Stimulated activated CD8-positive, alpha-beta memory T cell treated with anti-CD3 and anti-CD28 coated beads, Interleukin-7, amount 100 ng/mL, for 48 hours (primary cell): Measurements from ENCODE around the gene KAT2B.

Experiments used
- DNase-seq, 2 donors: peaks; one replicate each; pipeline ENCODE4 v3.0.0-alpha.2; 2020; ENCODE audit warnings: low read depth in 1 of 2; ENCODE audit errors: extremely low read depth in 1 of 2

KAT2B gene

GRCh38 chr3:20095470-20095869 is 55.2 kb downstream of the KAT2B start:
- no peak for DNase-seq

- DNase-seq = no peak
Observed at GRCh38 chr3:20096135-20096685, 56.0 kb downstream of the KAT2B start.

- DNase-seq = no peak
Observed at GRCh38 chr3:20097015-20097414, 56.8 kb downstream of the KAT2B start.

GRCh38 chr3:20099060-20099459 is 58.8 kb downstream of the KAT2B start:
- DNase-seq = no peak

GRCh38 chr3:20100151-20100550 is 59.9 kb downstream of the KAT2B start:
- no peak for DNase-seq

GRCh38 chr3:20101041-20101440 is 60.8 kb downstream of the KAT2B start:
- DNase-seq = no peak

- no peak for DNase-seq
Observed at GRCh38 chr3:20103731-20104130, 63.5 kb downstream of the KAT2B start.

- peak; percentile 20 to 51 for DNase-seq
Observed at GRCh38 chr3:20104167-20104661, 64.0 kb downstream of the KAT2B start.

GRCh38 chr3:20105513-20106280 is 65.5 kb downstream of the KAT2B start:
- no peak for DNase-seq

GRCh38 chr3:20107722-20108121 is 67.5 kb downstream of the KAT2B start:
- no peak for DNase-seq

- no peak for DNase-seq
Observed at GRCh38 chr3:20108869-20109268, 68.6 kb downstream of the KAT2B start.

GRCh38 chr3:20110826-20111225 is 70.6 kb downstream of the KAT2B start:
- DNase-seq = no peak

- DNase-seq = no peak
Observed at GRCh38 chr3:20111836-20112235, 71.6 kb downstream of the KAT2B start.

GRCh38 chr3:20121088-20121487 is 80.8 kb downstream of the KAT2B start:
- DNase-seq = no peak

- no peak for DNase-seq
Observed at GRCh38 chr3:20123131-20123652, 82.9 kb downstream of the KAT2B start.

GRCh38 chr3:20125289-20125688 is 85.0 kb downstream of the KAT2B start:
- no peak for DNase-seq

GRCh38 chr3:20125897-20126296 is 85.7 kb downstream of the KAT2B start:
- no peak for DNase-seq

GRCh38 chr3:20128358-20128757 is 88.1 kb downstream of the KAT2B start:
- DNase-seq = no peak

GRCh38 chr3:20130106-20130505 is 89.9 kb downstream of the KAT2B start:
- no peak for DNase-seq

GRCh38 chr3:20136231-20136630 is 96.0 kb downstream of the KAT2B start:
- no peak for DNase-seq

GRCh38 chr3:20137647-20138046 is 97.4 kb downstream of the KAT2B start:
- DNase-seq = no peak

GRCh38 chr3:20140881-20141280 is 100.6 kb downstream of the KAT2B start:
- DNase-seq = no peak
